HepG2 (cell line): ENCODE data around the gene HSPB7. TPM values are rescaled to one million over a fixed set of nuclear protein-coding genes. Genes with fewer than 3 reads are reported as not detected.
"Not testable (repeated sequence)": the region's sequence is repeated elsewhere in the genome, so short reads cannot be mapped to it uniquely, and the experiment has no call there.

Experiments used
- ATAC-seq: fragments of 200-7000 bp; cut with Tn5 transposase; 3 replicates; pipeline ENCODE4 v1.9.1; 2020; ENCODE audit warnings: mild to moderate bottlenecking, moderate library complexity
- BruUV-seq: library from RNA; stranded (reverse); fragments of 400-500 nt; replicated peaks from 2 replicates; lab custom pipeline; 2021; lab: Mats Ljungman, UMichigan
- CTCF ChIA-PET: fragments of 300-600 bp; formaldehyde crosslinking; extraction: SDS; loops from one replicate; lab custom pipeline; 2021; ENCODE audit warnings: low total read pairs, inconsistent platforms, low intra/inter-chr PET ratio; lab: Yijun Ruan, JAX
- POLR2A ChIA-PET: fragments of 350-600 bp; sonication (Branson Sonifier 250); formaldehyde crosslinking; loops from one replicate; lab custom pipeline; 2020; ENCODE audit warnings: antibody characterized with exemption, inconsistent platforms; lab: Yijun Ruan, JAX
- DNase-seq: peaks from one replicate; pipeline ENCODE4 v3.0.0-alpha.2; 2015; ENCODE audit warnings: low spot score
- FAIRE-seq: peaks from 3 replicates; lab custom pipeline; 2011; peaks lifted over from hg19 to GRCh38; lab: Jason Lieb, UNC
- H2AFZ ChIP-seq: one replicate; pipeline ENCODE4 v1.6.1; 2011; ENCODE audit warnings: low read length, inconsistent platforms
- H3K27ac ChIP-seq: fragments of 300-600 bp; 3 replicates; pipeline ENCODE4 v1.8.0; 2011; ENCODE audit warnings: mixed run types, mild to moderate bottlenecking, mixed read lengths, low read length, inconsistent platforms; ENCODE audit not compliant: insufficient read depth; ENCODE audit errors: extremely low read length
- H3K27me3 ChIP-seq, 2 experiments: fragments of 200-600 bp in 1 of 2; 2 replicates in 1 of 2; 3 replicates in 1 of 2; pipeline versions ENCODE4 v1.6.0 to v1.8.0; 2011; ENCODE audit warnings: low read length in 2 of 2, mild to moderate bottlenecking in 2 of 2, moderate library complexity in 2 of 2, inconsistent platforms in 1 of 2; ENCODE audit not compliant: insufficient read depth in 2 of 2, control insufficient read depth in 1 of 2
- H3K36me3 ChIP-seq, 2 experiments: fragments of 200-600 bp in 1 of 2; replicated peaks in 1 of 2; 2 replicates in 1 of 2; 3 replicates in 1 of 2; pipeline versions ENCODE4 v1.5.1 to v1.8.0; 2011; ENCODE audit warnings: low read length in 2 of 2, inconsistent platforms in 1 of 2; ENCODE audit not compliant: insufficient read depth in 2 of 2, control insufficient read depth in 1 of 2
- H3K4me1 ChIP-seq: 2 replicates; pipeline ENCODE4 v1.5.1; 2012; ENCODE audit warnings: low read length, inconsistent platforms; ENCODE audit not compliant: insufficient read depth
- H3K4me2 ChIP-seq: 2 replicates; pipeline ENCODE4 v1.6.0; 2011; ENCODE audit warnings: low read depth, low read length, inconsistent platforms
- H3K4me3 ChIP-seq, 3 experiments: fragments of 200-600 bp in 1 of 3; sonication (generic), shearing (Covaris generic) in 1 of 3; replicated peaks in 1 of 3; 2 replicates each; pipeline ENCODE4 v1.5.1; 2011 to 2016; ENCODE audit warnings: low read length in 3 of 3, inconsistent platforms in 2 of 3, low read depth in 2 of 3, mild to moderate bottlenecking in 2 of 3, control low read depth in 1 of 3, mixed read lengths in 1 of 3; ENCODE audit not compliant: insufficient read depth in 1 of 3
- H3K79me2 ChIP-seq: one replicate; pipeline ENCODE4 v1.6.1; 2011; ENCODE audit warnings: low read length, inconsistent platforms; ENCODE audit not compliant: insufficient read depth
- H3K9ac ChIP-seq: 2 replicates; pipeline ENCODE4 v1.6.0; 2011; ENCODE audit warnings: mild to moderate bottlenecking, low read depth, low read length, inconsistent platforms; ENCODE audit not compliant: insufficient read depth
- H3K9me3 ChIP-seq: 2 replicates; pipeline ENCODE4 v1.5.1; 2012; ENCODE audit warnings: mild to moderate bottlenecking, low read length
- H4K20me1 ChIP-seq: 2 replicates; pipeline ENCODE4 v1.6.0; 2011; ENCODE audit warnings: inconsistent platforms, mild to moderate bottlenecking, low read length, moderate library complexity; ENCODE audit not compliant: insufficient read depth
- NONO ChIP-seq, 2 experiments: fragments of 450-650 bp in 1 of 2; sonication (generic) in 1 of 2; formaldehyde crosslinking in 1 of 2; IDR thresholded peaks in 1 of 2; conservative IDR thresholded peaks in 1 of 2; 2 replicates each; pipeline versions ENCODE4 v1.6.1 to v1.8.0; 2017 to 2022; ENCODE audit warnings: mild to moderate bottlenecking in 1 of 2, missing genetic modification reagents in 1 of 2, moderate library complexity in 1 of 2
- PHF5A ChIP-seq: IDR thresholded peaks from one replicate; pipeline ENCODE4 v1.6.1; 2018; ENCODE audit warnings: low read depth, missing genetic modification reagents; ENCODE audit not compliant: unreplicated experiment
- RFXAP ChIP-seq: sonication (generic); formaldehyde crosslinking; IDR thresholded peaks from 2 replicates; pipeline ENCODE4 v1.4.0; 2020; ENCODE audit warnings: missing genetic modification reagents, borderline replicate concordance
- TP53 ChIP-seq: sonication (generic); formaldehyde crosslinking; conservative IDR thresholded peaks from 2 replicates; pipeline ENCODE4 v1.4.0; 2020; ENCODE audit warnings: missing genetic modification reagents
- ZNF251 ChIP-seq: sonication (generic); formaldehyde crosslinking; IDR thresholded peaks from 2 replicates; pipeline ENCODE4 v1.9.0; 2021; ENCODE audit warnings: mild to moderate bottlenecking, missing genetic modification reagents
- ZNF333 ChIP-seq: sonication (generic); formaldehyde crosslinking; IDR thresholded peaks from 2 replicates; pipeline ENCODE4 v1.4.0; 2020; ENCODE audit warnings: mild to moderate bottlenecking, missing genetic modification reagents, borderline replicate concordance
- ZNF543 ChIP-seq: sonication (generic); formaldehyde crosslinking; IDR thresholded peaks from 2 replicates; pipeline ENCODE4 v1.4.0; 2020; ENCODE audit warnings: mild to moderate bottlenecking, missing genetic modification reagents
- ZNF800 ChIP-seq: sonication (generic); formaldehyde crosslinking; IDR thresholded peaks from 2 replicates; pipeline ENCODE4 v1.4.0; 2020; ENCODE audit warnings: missing genetic modification reagents
- ZNF891 ChIP-seq: sonication (generic); formaldehyde crosslinking; IDR thresholded peaks from 2 replicates; pipeline ENCODE4 v1.5.0; 2020; ENCODE audit warnings: mild to moderate bottlenecking, missing genetic modification reagents
- ZSCAN9 ChIP-seq: IDR thresholded peaks from 2 replicates; pipeline ENCODE4 v1.6.1; 2016; ENCODE audit warnings: borderline replicate concordance
- WGBS: methylation state at CpG from one replicate; pipeline ENCODE4 v1.1.6; 2017; ENCODE audit warnings: low lambda C conversion rate; 5-methylcytosine and 5-hydroxymethylcytosine counted together
- in situ Hi-C: cut with HindIII; loops from 2 replicates; pipeline ENCODE4 v1.10.0; 2017; ENCODE audit warnings: low pct_unique_long_range_greater_than_20kb; ENCODE audit not compliant: extremely low pct_ligation_motif_present
- intact Hi-C: fragments of 100-400 bp; cut with micrococcal nuclease; formaldehyde crosslinking; loops from one replicate; pipeline ENCODE4 v1.10.0; 2022; ENCODE audit not compliant: unreplicated experiment
- polyA plus RNA-seq, 8 experiments: library from polyadenylated mRNA; depleted of rRNA in 3 of 8; stranded (reverse) in 7 of 8; unstranded in 1 of 8; fragments of >200 nt; fragmentation: Illumina TruSeq in 4 of 8; extraction: Trizol in 4 of 8; gene quantifications; 2 replicates each; pipeline versions ENCODE4 v1.2.1 to v1.2.3, GENCODE V29; 2011 to 2016; ENCODE audit warnings: low read depth in 4 of 8, missing spikeins in 1 of 8, mixed read lengths in 1 of 8; ENCODE audit not compliant: insufficient read depth in 1 of 8
- total RNA-seq, 5 experiments: library from RNA; depleted of rRNA; stranded (reverse); fragments of >200 nt; fragmentation: Illumina TruSeq; extraction: Trizol; gene quantifications; 2 replicates each; pipeline ENCODE4 v1.2.3, GENCODE V29; 2016; ENCODE audit warnings: low read depth in 1 of 5
- TF ChIP-seq, protein P1 (sequence below): sonication (generic); formaldehyde crosslinking; IDR thresholded peaks from 2 replicates; pipeline ENCODE4 v1.9.0; 2022; ENCODE audit warnings: low read depth, missing genetic modification reagents

Gene HSPB7
- total and polyA plus RNA-seq, 2 of the 13 experiments (the other 11 are each of a cell fraction or from before 2014, with no cell fraction given), result 0.20 TPM; not detected in 1

- peaks cover 13 to 37% of the 10 kb centered on the region in 2 experiments for H3K27me3 ChIP-seq
- FAIRE-seq (no peak), ATAC-seq (no peak), DNase-seq (no peak)
- intact Hi-C loops, result no loop called here
- 7% methylated on average over 7 of the region's 8 CpGs for WGBS
- H3K27ac ChIP-seq, result no peak overlapping the region
- ChIA-PET POLR2A (no interaction called here), CTCF (no interaction called here)
- no TSS peak for BruUV-seq
- TF ChIP-seq ZNF251 (CRISPR knock-in tag) (no peak), ZNF543 (CRISPR knock-in tag) (no peak), ZSCAN9 (CRISPR knock-in tag) (no peak), RFXAP (no peak), ZNF800 (CRISPR knock-in tag) (no peak), NONO (IDR thresholded peaks at IDR 0.05) (no peak), NONO (CRISPR knock-in tag; conservative IDR thresholded peaks at IDR 0.05) (no peak), TP53 (no peak), ZNF891 (CRISPR knock-in tag) (no peak), PHF5A (CRISPR knock-in tag) (no peak), ZNF333 (CRISPR knock-in tag) (no peak)
- TF ChIP-seq, protein P1, sequence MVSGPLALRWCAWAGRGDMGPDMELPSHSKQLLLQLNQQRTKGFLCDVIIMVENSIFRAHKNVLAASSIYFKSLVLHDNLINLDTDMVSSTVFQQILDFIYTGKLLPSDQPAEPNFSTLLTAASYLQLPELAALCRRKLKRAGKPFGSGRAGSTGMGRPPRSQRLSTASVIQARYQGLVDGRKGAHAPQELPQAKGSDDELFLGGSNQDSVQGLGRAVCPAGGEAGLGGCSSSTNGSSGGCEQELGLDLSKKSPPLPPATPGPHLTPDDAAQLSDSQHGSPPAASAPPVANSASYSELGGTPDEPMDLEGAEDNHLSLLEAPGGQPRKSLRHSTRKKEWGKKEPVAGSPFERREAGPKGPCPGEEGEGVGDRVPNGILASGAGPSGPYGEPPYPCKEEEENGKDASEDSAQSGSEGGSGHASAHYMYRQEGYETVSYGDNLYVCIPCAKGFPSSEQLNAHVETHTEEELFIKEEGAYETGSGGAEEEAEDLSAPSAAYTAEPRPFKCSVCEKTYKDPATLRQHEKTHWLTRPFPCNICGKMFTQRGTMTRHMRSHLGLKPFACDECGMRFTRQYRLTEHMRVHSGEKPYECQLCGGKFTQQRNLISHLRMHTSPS (CRISPR knock-in tag), result no peak
- H4K20me1 ChIP-seq, result no peaks in the 10 kb centered on the region
- no peaks in the 10 kb centered on the region for H3K79me2 ChIP-seq
- no peak overlapping the region for H2AFZ ChIP-seq
- no peaks in the 10 kb centered on the region for H3K9me3 ChIP-seq
- no peaks in the 10 kb centered on the region for H3K4me1 ChIP-seq
- no peak overlapping the region for H3K4me2 ChIP-seq
- H3K9ac ChIP-seq, result no peak overlapping the region
- no peaks in the 10 kb centered on the region for H3K36me3 ChIP-seq
- in situ Hi-C loops, result no loop called here
- H3K4me3 ChIP-seq, result no peak overlapping the region
Measured at GRCh38 chr1:16041200-16041599, 23.4 kb upstream of the HSPB7 start.

DNA sequence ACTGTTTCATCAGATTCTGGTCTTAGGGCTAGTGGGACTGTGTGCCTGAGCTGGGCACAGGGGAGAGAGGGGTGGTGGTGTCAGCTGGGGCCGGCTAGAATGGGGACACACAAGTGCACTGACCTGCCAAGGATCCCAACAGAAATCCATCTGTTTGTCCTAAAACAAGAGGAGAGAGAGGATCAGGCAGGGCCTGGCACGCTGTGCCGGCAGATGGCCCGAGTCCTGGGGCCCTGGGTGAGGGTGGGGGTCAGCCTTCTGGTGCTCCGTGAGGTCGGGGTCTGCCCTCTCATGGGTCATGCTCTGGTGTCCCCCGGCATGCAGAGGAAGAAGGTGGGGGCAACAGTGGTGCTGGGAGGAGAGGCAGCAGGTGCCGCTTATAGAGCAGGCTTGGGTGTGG is 22.0 kb upstream of the HSPB7 start:
- WGBS, result 0% methylated on average over 1 of the region's 8 CpGs
- H3K4me3 ChIP-seq, CTCF ChIA-PET, ATAC-seq, H2AFZ ChIP-seq, H3K79me2 ChIP-seq, DNase-seq, intact Hi-C loops, H3K9me3 ChIP-seq, H4K20me1 ChIP-seq, FAIRE-seq, H3K36me3 ChIP-seq, in situ Hi-C loops, H3K27ac ChIP-seq, H3K9ac ChIP-seq, H3K4me1 ChIP-seq, H3K4me2 ChIP-seq, POLR2A ChIA-PET, BruUV-seq: not testable (repeated sequence)
- H3K27me3 ChIP-seq, result peaks cover 12 to 37% of the 10 kb centered on the region in 2 experiments
